ENCODE data around the gene EPS8L1. TPM values are rescaled to one million over a fixed set of nuclear protein-coding genes. Genes with fewer than 3 reads are reported as not detected.
"Not testable (repeated sequence)": the region's sequence is repeated elsewhere in the genome, so short reads cannot be mapped to it uniquely, and the experiment has no call there.

Gene EPS8L1
- 10 to 100 TPM; 38.4 to 86.0 (median 63.3) TPM for polyA plus RNA-seq (ENCODE audit: insufficient read length in 4 of 4)

DNA sequence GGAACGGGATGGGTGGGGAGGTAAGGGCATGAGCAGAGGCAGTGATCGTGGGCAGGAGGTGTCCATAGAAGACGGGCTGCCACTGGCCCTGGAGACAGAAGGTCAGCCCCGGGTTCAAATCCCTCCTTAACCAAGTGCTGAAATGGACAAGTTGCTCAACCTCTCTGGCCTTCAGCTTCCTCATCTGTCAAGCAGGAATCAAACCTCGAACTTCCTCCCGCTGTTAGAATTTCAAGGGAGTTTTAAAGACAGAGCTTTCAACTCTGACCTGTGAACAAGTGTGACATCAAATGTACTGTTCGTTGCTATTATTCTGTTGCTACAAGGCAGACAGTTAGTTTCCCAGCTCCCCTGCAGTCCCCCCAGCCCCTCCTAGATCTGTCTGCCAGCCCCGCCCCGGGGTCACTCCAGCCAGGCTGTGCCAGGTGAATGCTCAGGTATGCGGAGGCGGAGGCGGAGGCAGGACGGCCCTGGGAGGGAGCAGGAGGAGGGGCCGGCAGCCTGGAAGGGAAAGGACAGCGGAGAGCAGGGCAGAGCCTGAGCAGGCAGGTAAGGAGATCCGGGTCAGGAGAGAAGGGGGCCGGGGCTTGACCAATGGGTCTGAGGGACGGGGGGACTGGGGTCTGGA, at the start of gene EPS8L1:
TSS of gene EPS8L1 (plus strand) at position 499 of the 628 bp plus-strand sequence. CDS start 576 bp downstream, outside the sequence.
- DNase-seq (ENCODE audit: low read depth in 4 of 4, low spot score in 2 of 4), result no peak

DNA sequence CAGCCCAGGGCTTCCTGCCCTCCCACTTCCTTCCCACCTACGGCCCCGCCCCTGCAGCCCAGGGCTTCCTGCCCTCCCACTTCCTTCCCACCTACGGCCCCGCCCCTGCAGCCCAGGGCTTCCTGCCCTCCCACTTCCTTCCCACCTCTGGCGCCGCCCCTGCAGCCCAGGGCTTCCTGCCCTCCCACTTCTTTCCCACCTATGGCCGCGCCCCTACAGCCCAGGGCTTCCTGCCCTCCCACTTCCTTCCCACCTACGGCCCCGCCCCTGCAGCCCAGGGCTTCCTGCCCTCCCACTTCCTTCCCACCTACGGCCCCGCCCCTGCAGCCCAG, 48.6 kb upstream of the EPS8L1 start:
- DNase-seq (ENCODE audit: low read depth in 4 of 4, low spot score in 2 of 4), result not testable (repeated sequence)

GRCh38 chr19:55027472-55028337, 48.0 kb upstream of the EPS8L1 start:
- DNase-seq (ENCODE audit: low read depth in 4 of 4, low spot score in 2 of 4), result no peak

DNA sequence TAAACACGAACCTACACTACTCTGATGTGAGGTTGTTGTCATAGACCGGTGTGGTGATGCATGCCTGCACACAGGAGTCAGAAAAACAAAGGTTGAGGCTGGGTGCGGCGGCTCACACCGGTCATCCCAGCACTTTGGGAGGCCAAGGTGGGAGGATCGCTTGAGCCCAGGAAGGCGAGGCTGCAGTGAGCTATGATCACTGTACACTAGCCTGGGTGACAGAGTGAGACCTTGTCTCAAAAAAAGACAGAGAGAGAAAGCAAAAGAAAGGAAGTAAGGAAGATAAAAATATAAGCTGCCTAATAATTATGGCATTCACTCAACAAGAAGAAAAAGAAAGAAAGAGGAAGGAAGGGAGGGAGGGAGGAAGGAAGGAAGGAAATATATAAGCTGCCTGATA, 46.9 kb upstream of the EPS8L1 start:
- DNase-seq (ENCODE audit: low read depth in 4 of 4, low spot score in 2 of 4), result no peak

- DNase-seq (ENCODE audit: low read depth in 4 of 4, low spot score in 2 of 4), result no peak
Observed at GRCh38 chr19:55031178-55031577, 44.5 kb upstream of the EPS8L1 start.

GRCh38 chr19:55032170-55032800, 43.4 kb upstream of the EPS8L1 start:
- no peak for DNase-seq (ENCODE audit: low read depth in 4 of 4, low spot score in 2 of 4)

GRCh38 chr19:55032976-55033643, 42.6 kb upstream of the EPS8L1 start:
- not testable (repeated sequence) for DNase-seq (ENCODE audit: low read depth in 4 of 4, low spot score in 2 of 4)

DNA sequence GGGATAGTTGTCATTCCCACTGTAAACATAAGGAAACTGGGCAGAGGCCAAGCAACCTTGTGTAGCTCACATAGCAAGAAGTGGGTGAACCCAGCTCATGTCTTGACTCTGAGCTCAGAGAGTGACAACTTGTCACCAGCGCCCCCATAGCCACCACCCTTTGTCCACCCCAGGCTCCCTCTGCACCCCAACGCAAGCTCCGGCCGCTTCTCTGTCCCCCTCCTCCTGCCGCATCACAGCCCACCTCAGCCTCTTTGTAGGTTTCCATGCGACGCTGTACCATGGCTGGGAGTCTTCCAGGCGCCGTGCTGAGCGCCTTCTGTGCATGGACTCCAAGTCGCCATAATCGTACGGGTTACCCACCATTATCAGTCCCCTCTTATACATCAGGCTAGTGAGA, 40.9 kb upstream of the EPS8L1 start:
- DNase-seq (ENCODE audit: low read depth in 4 of 4, low spot score in 2 of 4), result no peak

DNA sequence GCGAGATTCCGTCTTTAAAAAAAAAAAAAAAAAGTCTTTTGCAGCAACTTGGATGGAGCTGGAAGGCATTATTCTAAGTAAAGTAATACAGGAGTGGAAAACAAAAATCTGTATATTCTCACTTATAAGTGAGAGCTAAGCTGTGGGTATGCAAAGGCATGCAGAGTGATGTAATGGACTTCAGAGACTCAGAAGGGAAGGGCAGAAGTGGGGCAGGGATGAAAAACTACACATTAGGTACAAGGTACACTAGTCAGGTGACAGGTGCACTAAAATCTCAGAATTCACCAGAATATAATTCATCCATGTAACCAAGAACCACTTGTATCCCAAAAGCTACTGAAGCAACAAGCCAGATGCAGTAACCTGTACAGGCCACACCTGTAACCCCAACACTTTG, 39.6 kb upstream of the EPS8L1 start:
- DNase-seq (ENCODE audit: low read depth in 4 of 4, low spot score in 2 of 4), result no peak

GRCh38 chr19:55037603-55038002, 38.1 kb upstream of the EPS8L1 start:
- not testable (repeated sequence) for DNase-seq (ENCODE audit: low read depth in 4 of 4, low spot score in 2 of 4)

DNA sequence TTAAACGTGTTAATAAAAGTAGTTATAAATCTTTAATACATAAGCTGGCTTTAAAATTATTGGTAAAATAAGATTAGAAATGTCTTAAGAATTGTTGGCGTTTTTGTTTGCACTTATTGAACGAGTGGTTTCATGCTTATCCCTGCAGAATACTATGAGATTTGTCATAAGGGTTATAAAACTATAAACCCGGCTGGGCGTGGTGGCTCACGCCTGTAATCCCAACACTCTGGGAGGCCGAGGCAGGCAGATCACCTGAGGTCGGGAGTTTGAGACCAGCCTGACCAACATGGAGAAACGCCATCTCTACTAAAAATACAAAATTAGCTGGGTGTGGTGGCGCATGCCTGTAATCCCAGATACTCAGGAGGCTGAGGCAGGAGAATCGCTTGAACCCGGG, 35.0 kb upstream of the EPS8L1 start:
- not testable (repeated sequence) for DNase-seq (ENCODE audit: low read depth in 4 of 4, low spot score in 2 of 4)

DNA sequence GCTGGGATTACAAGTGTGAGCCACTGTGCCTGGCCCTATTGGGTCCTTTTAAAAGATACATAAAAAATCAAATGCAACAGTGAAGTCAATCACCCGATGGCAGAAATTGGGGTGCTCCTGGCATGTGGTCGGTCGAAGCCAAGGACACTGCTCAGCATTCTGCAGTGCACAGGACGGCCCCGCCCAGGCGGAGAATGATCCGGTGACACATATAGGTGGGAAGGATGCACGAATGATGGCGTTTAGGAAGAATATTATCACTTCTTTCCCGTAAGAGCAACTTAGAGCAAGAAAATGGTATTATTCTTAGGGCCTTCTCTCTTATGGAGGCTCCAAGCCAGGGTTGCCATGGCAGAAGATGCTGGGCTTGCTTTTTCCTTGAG, 34.4 kb upstream of the EPS8L1 start:
- no peak for DNase-seq (ENCODE audit: low read depth in 4 of 4, low spot score in 2 of 4)

DNA sequence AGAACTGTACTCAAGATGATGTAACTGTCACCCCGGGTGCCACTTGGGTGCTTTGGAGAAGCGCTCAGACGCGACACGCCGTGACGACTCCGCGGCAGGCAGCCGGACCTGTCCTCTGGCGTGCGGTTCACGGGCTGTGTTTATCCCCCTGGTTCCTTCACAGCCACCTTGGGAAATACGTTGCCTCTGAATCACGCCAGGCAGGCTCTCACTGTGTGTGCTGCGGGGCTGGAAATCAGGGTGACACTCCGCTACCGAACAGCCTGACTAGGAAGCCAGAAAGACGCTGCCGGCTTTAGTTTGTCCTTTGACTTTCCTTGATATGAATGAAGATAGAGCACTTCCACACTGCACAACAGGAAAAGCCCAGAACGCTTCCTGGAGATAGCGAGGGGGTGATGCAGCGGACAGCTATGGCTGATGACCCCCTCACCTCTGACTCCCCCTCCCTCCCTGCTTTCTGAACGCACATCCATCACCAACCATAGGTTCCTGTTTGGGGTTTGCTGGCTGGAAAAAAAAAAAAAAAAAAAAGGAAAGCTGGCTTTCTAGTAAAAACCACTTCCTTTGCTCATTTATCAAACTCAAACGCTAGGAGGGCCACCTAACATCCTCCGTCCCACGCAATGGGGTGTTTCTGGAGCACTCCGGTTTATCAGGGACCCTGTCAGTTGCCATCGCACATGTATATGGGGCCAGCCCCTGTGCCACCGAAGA, 33.9 kb upstream of the EPS8L1 start:
- no peak for DNase-seq (ENCODE audit: low read depth in 4 of 4, low spot score in 2 of 4)

- DNase-seq (ENCODE audit: low read depth in 4 of 4, low spot score in 2 of 4), result no peak
Observed at GRCh38 chr19:55042344-55042678, 33.4 kb upstream of the EPS8L1 start.

- DNase-seq (ENCODE audit: low read depth in 4 of 4, low spot score in 2 of 4), result no peak
Observed at GRCh38 chr19:55042688-55043087, 33.0 kb upstream of the EPS8L1 start.

GRCh38 chr19:55044286-55044685, 31.4 kb upstream of the EPS8L1 start:
- no peak for DNase-seq (ENCODE audit: low read depth in 4 of 4, low spot score in 2 of 4)

- no peak for DNase-seq (ENCODE audit: low read depth in 4 of 4, low spot score in 2 of 4)
Observed at GRCh38 chr19:55044771-55045716, 30.6 kb upstream of the EPS8L1 start.

DNA sequence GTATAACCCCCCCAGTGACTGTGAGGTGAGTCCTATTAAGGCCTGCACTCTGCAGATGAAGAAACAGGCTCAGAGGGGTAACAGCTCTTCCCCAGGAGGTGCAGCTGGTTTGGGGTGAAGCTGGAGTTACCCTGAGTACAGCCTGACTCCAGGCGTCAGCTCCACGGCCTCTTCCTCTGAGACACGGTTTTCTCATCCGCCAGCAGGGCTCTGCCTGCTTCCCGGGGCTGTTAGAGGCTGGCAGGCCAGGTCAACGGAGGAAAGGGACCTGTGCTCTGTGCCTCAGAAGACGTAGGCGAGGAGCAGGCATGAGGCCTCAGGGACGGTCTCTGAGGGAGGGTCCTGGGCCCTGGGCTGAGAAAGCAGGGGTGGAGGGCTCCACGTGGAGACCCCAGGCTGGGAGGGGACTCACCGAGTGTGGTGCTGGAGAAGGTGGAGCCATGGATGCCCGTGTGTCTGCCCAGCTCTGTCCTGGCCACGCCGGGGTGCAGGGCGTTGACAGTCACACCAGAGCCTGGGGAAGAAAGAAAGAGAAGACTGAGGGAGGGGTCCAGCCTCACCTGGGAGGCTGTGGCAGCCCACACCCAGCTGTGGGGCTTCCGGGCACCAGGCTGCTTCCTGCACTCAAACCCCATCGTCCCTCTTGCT, 28.6 kb upstream of the EPS8L1 start:
- DNase-seq (ENCODE audit: low read depth in 4 of 4, low spot score in 2 of 4), result no peak

DNA sequence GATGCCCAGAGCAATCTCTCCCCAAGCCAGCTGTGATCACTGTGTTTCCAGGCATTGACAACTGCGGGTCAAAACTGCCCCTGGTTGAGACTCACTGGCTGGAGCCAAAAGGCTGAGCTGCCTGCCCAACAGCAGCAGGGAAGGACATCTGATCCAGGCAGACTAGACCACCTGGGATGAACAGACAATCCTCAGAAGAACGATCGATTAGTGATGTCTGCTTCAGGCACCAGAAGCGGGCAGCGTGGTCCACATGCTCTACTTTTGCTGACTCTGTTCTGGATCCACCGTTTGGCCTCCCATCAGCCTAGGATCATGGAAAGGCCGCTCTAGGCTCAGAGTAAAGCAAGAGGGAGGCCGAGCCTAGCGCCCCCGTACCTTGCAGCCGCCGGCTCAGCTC, 27.7 kb upstream of the EPS8L1 start:
- no peak for DNase-seq (ENCODE audit: low read depth in 4 of 4, low spot score in 2 of 4)
